Amniotic epithelial cell (primary cell): ENCODE measurements around the gene AP1AR.
"Not testable (repeated sequence)": the region's sequence is repeated elsewhere in the genome, so short reads cannot be mapped to it uniquely, and the experiment has no call there.

Experiments
- DNase-seq: peaks from one replicate; pipeline ENCODE4 v3.0.0-alpha.2; 2010; ENCODE audit warnings: low read depth

Gene AP1AR

GRCh38 chr4:112231779-112232713 lies at the start of gene AP1AR:
Gene AP1AR, plus strand, starts transcription at chr4:112231787. Its CDS starts 305 bp downstream, at chr4:112232092.
- DNase-seq = peak; percentile 59

GRCh38 chr4:112182604-112183003 lies 49.0 kb upstream of the AP1AR start:
- DNase-seq = no peak

GRCh38 chr4:112183252-112183651 lies 48.3 kb upstream of the AP1AR start:
- DNase-seq = peak; percentile 86

GRCh38 chr4:112184438-112184837 lies 47.1 kb upstream of the AP1AR start:
- DNase-seq = no peak

GRCh38 chr4:112185334-112185733 lies 46.3 kb upstream of the AP1AR start:
- no peak for DNase-seq

- DNase-seq = peak; percentile 80
Observed at GRCh38 chr4:112185740-112186670, 45.6 kb upstream of the AP1AR start.

- peak; percentile 54 for DNase-seq
Observed at GRCh38 chr4:112189754-112190153, 41.8 kb upstream of the AP1AR start.

GRCh38 chr4:112190684-112191083 lies 40.9 kb upstream of the AP1AR start:
- DNase-seq = no peak

- DNase-seq = no peak
Observed at GRCh38 chr4:112196461-112196860, 35.1 kb upstream of the AP1AR start.

- no peak for DNase-seq
Observed at GRCh38 chr4:112199041-112199440, 32.5 kb upstream of the AP1AR start.

GRCh38 chr4:112201915-112202505 lies 29.6 kb upstream of the AP1AR start:
- DNase-seq = no peak

GRCh38 chr4:112203593-112203992 lies 28.0 kb upstream of the AP1AR start:
- no peak for DNase-seq

- no peak for DNase-seq
Observed at GRCh38 chr4:112206431-112206830, 25.2 kb upstream of the AP1AR start.

GRCh38 chr4:112208137-112209095 lies 23.2 kb upstream of the AP1AR start:
- DNase-seq = not testable (repeated sequence)

GRCh38 chr4:112210777-112211176 lies 20.8 kb upstream of the AP1AR start:
- peak; percentile 86 for DNase-seq

GRCh38 chr4:112213091-112213490 lies 18.5 kb upstream of the AP1AR start:
- peak; percentile 40 for DNase-seq

- peak; percentile 93 for DNase-seq
Observed at GRCh38 chr4:112213856-112214255, 17.7 kb upstream of the AP1AR start.

GRCh38 chr4:112214390-112215264 lies 17.0 kb upstream of the AP1AR start:
- peak; percentile 53 for DNase-seq

- no peak for DNase-seq
Observed at GRCh38 chr4:112219826-112220366, 11.7 kb upstream of the AP1AR start.
